Hepatocyte (in vitro differentiated cells): ENCODE measurements around the gene TERF2IP. TPM values are rescaled to one million over a fixed set of nuclear protein-coding genes. Genes with fewer than 3 reads are reported as not detected.
A peak's percentile ranks its signal among the peaks of the same experiment; 100 is the strongest.

Experiments used
- DNase-seq: peaks from one replicate; pipeline ENCODE4 v3.0.0-alpha.2; 2016; ENCODE audit warnings: low spot score
- H2AFZ ChIP-seq: fragments of 200-600 bp; sonication (generic); 2 replicates; pipeline ENCODE4 v1.6.0; 2016; ENCODE audit warnings: antibody characterized with exemption, mild to moderate bottlenecking
- H3K27ac ChIP-seq: fragments of 200-600 bp; sonication (generic); 2 replicates; pipeline ENCODE4 v1.5.1; 2016; ENCODE audit warnings: mild to moderate bottlenecking
- H3K27me3 ChIP-seq: fragments of 200-600 bp; sonication (generic); 2 replicates; pipeline ENCODE4 v1.6.1; 2016
- H3K36me3 ChIP-seq: fragments of 200-600 bp; sonication (generic); replicated peaks from 2 replicates; pipeline ENCODE4 v1.5.1; 2016; ENCODE audit warnings: low read depth; ENCODE audit not compliant: insufficient read depth
- H3K4me1 ChIP-seq: fragments of 200-600 bp; sonication (generic); 2 replicates; pipeline ENCODE4 v1.5.1; 2016; ENCODE audit warnings: mild to moderate bottlenecking, moderate library complexity; ENCODE audit not compliant: insufficient read depth
- H3K4me2 ChIP-seq: fragments of 200-600 bp; sonication (generic); 2 replicates; pipeline ENCODE4 v1.6.0; 2016
- H3K4me3 ChIP-seq: fragments of 200-600 bp; sonication (generic); 2 replicates; pipeline ENCODE4 v1.5.1; 2016; ENCODE audit warnings: mild to moderate bottlenecking
- H3K79me2 ChIP-seq: fragments of 200-600 bp; sonication (generic); 2 replicates; pipeline ENCODE4 v1.6.0; 2017; ENCODE audit warnings: mild to moderate bottlenecking
- H3K9me2 ChIP-seq: fragments of 200-600 bp; sonication (generic); replicated peaks from 2 replicates; pipeline ENCODE4 v1.6.0; 2017; ENCODE audit warnings: mild to moderate bottlenecking; ENCODE audit not compliant: insufficient read depth
- H3K9me3 ChIP-seq: fragments of 200-600 bp; sonication (generic); 2 replicates; pipeline ENCODE4 v1.5.1; 2016; ENCODE audit warnings: low read depth, mild to moderate bottlenecking
- H4K20me1 ChIP-seq: fragments of 200-600 bp; sonication (generic); 2 replicates; pipeline ENCODE4 v1.6.0; 2016; ENCODE audit warnings: mild to moderate bottlenecking; ENCODE audit not compliant: insufficient read depth, poor library complexity, severe bottlenecking
- CTCF ChIP-seq: fragments of 200-600 bp; sonication (generic); IDR thresholded peaks from 2 replicates; pipeline ENCODE4 v1.5.1; 2016; ENCODE audit warnings: antibody characterized with exemption, mild to moderate bottlenecking; ENCODE audit not compliant: poor library complexity
- EZH2 ChIP-seq: fragments of 200-600 bp; sonication (generic); IDR thresholded peaks from 2 replicates; pipeline ENCODE4 v1.6.1; 2016; ENCODE audit warnings: antibody characterized with exemption, mild to moderate bottlenecking, borderline replicate concordance
- EZH2phosphoT487 ChIP-seq: fragments of 200-600 bp; sonication (generic); IDR thresholded peaks from one replicate; pipeline ENCODE4 v1.6.1; 2018; ENCODE audit warnings: antibody characterized with exemption, mild to moderate bottlenecking, low read depth, moderate library complexity; ENCODE audit not compliant: unreplicated experiment, severe bottlenecking
- WGBS: methylation state at CpG from one replicate; pipeline ENCODE4 v1.1.6; 2016; ENCODE audit warnings: low lambda C conversion rate; ENCODE audit errors: missing lambda C conversion rate; 5-methylcytosine and 5-hydroxymethylcytosine counted together
- polyA plus RNA-seq: library from polyadenylated mRNA; unstranded; fragments of >200 nt; fragmentation: Nextera tagmentation; extraction: Ambion mirVana; gene quantifications from 2 replicates; pipeline ENCODE4 v1.2.1, GENCODE V29; 2016
- total RNA-seq: library from RNA; depleted of rRNA; stranded (reverse); fragments of >200 nt; gene quantifications from 2 replicates; pipeline ENCODE4 v1.2.3, GENCODE V29; 2014

TERF2IP gene
- total RNA-seq, result 48.9 and 50.2 TPM in 2 replicates
- polyA plus RNA-seq, result 75.2 and 78.5 TPM in 2 replicates

GRCh38 chr16:75647492-75648264 lies at the start of gene TERF2IP, which contains the start of gene KARS1:
TERF2IP (plus strand) TSS chr16:75647773; CDS start chr16:75647883, 110 bp downstream.
KARS1 (minus strand) TSS chr16:75647665; CDS start chr16:75647639, 26 bp downstream.
- peak; percentile 96 for DNase-seq
- Histone ChIP-seq H3K4me1 (peaks cover 18% of the 10 kb centered on the region), H3K36me3 (no peaks in the 10 kb centered on the region), H3K27ac (peak within 1 kb of the TSS; percentile 98), H4K20me1 (peaks cover 54% of the 10 kb centered on the region), H3K4me2 (peak within 1 kb of the TSS; percentile 92), H3K79me2 (peaks cover 86% of the 10 kb centered on the region), H3K4me3 (peak within 1 kb of the TSS; percentile 76), H3K27me3 (no peaks in the 10 kb centered on the region), H2AFZ (peak within 1 kb of the TSS; percentile 76), H3K9me3 (no peaks in the 10 kb centered on the region), H3K9me2 (no peaks in the 10 kb centered on the region)
- TF ChIP-seq EZH2phosphoT487, result no peak
- TF ChIP-seq EZH2, result no peak
- WGBS, result under 1% methylated on average over 76 of the region's 76 CpGs

GRCh38 chr16:75599452-75600277 lies 47.9 kb upstream of the TERF2IP start:
- Histone ChIP-seq H3K27me3 (no peaks in the 10 kb centered on the region), H2AFZ (peak overlapping the region; percentile 13), H3K79me2 (no peaks in the 10 kb centered on the region), H3K4me1 (no peaks in the 10 kb centered on the region), H3K9me3 (no peaks in the 10 kb centered on the region), H3K4me3 (no peak overlapping the region), H4K20me1 (no peaks in the 10 kb centered on the region), H3K36me3 (no peaks in the 10 kb centered on the region), H3K9me2 (no peaks in the 10 kb centered on the region), H3K4me2 (peak overlapping the region; percentile 41), H3K27ac (peak overlapping the region; percentile 85)
- WGBS, result 81% methylated on average over 6 of the region's 6 CpGs
- no peak for TF ChIP-seq EZH2phosphoT487
- no peak for TF ChIP-seq CTCF
- no peak for TF ChIP-seq EZH2
- no peak for DNase-seq

GRCh38 chr16:75603241-75603640 lies 44.3 kb upstream of the TERF2IP start:
- no peak overlapping the region for H3K4me3 ChIP-seq
- H2AFZ ChIP-seq, result no peak overlapping the region
- H3K4me1 ChIP-seq, result no peaks in the 10 kb centered on the region
- no peaks in the 10 kb centered on the region for H3K27me3 ChIP-seq
- DNase-seq, result no peak
- H3K4me2 ChIP-seq, result no peak overlapping the region
- TF ChIP-seq EZH2phosphoT487, result no peak
- no peak for TF ChIP-seq CTCF
- no peak for TF ChIP-seq EZH2
- no peak overlapping the region for H3K27ac ChIP-seq
- no peaks in the 10 kb centered on the region for H3K9me3 ChIP-seq
- no peaks in the 10 kb centered on the region for H4K20me1 ChIP-seq
- no peaks in the 10 kb centered on the region for H3K9me2 ChIP-seq
- H3K36me3 ChIP-seq, result no peaks in the 10 kb centered on the region
- 95% methylated on average over 4 of the region's 4 CpGs for WGBS
- H3K79me2 ChIP-seq, result no peaks in the 10 kb centered on the region
